ENCODE results near the gene NMS. TPM values are rescaled to one million over a fixed set of nuclear protein-coding genes. Genes with fewer than 3 reads are reported as not detected.

The NMS gene
- total RNA-seq, 6 experiments from 2014 or later: not detected

- Histone ChIP-seq H3K9me3 (no peaks in the 10 kb centered on the region), H3K4me1 (no peaks in the 10 kb centered on the region), H3K27me3 (no peaks in the 10 kb centered on the region), H3K4me3 (no peak overlapping the region), H3K27ac (no peak overlapping the region), H3K36me3 (no peaks in the 10 kb centered on the region)
- no peak for DNase-seq
- intact Hi-C loops (cut with DNase I): no loop called here
- no CpG with 5 or more reads among the region's 1 CpG for WGBS (ENCODE audit: insufficient coverage, low coverage, low lambda C conversion rate, missing lambda C conversion rate)
- ATAC-seq: no peak
- TF ChIP-seq POLR2A (IDR thresholded peaks at IDR 0.05): no peak
- TF ChIP-seq CTCF (IDR thresholded peaks at IDR 0.05): no peak
Observed at GRCh38 chr2:100526868-100527267, 56.6 kb downstream of the NMS start.

- H3K4me3 ChIP-seq: no peak overlapping the region
- H3K4me1 ChIP-seq: no peaks in the 10 kb centered on the region
- ATAC-seq (no peak), DNase-seq (no peak)
- 62% methylated on average over 5 of the region's 7 CpGs for WGBS (ENCODE audit: insufficient coverage, low coverage, low lambda C conversion rate, missing lambda C conversion rate)
- no peaks in the 10 kb centered on the region for H3K36me3 ChIP-seq
- H3K9me3 ChIP-seq: no peaks in the 10 kb centered on the region
- H3K27me3 ChIP-seq: no peaks in the 10 kb centered on the region
- intact Hi-C loops (cut with DNase I): no loop called here
- H3K27ac ChIP-seq: no peak overlapping the region
- no peak for TF ChIP-seq CTCF (IDR thresholded peaks at IDR 0.05)
- TF ChIP-seq POLR2A (IDR thresholded peaks at IDR 0.05): no peak
Observed at GRCh38 chr2:100527440-100528015, 57.2 kb downstream of the NMS start.

DNA sequence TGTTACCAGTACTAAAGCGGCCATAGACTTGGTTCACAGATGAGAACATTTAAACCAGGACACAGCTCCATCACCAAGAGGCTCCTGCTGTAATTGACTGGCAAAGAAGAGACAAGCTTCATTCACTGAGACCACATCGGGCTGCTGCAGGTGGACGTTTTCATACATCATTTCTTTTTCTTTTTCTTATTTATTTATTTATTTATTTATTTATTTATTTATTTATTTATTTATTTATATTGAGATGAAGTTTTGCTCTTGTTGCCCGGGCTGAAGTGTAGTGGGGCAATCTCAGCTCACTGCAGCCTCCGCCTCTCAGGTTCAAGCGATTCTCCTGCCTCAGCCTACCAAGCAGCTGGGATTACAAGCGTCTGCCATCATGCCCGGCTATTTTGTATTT lies 58.9 kb downstream of the NMS start:
- no peak overlapping the region for H3K4me3 ChIP-seq
- 68% methylated on average over 6 of the region's 8 CpGs for WGBS (ENCODE audit: insufficient coverage, low coverage, low lambda C conversion rate, missing lambda C conversion rate)
- H3K27ac ChIP-seq: no peak overlapping the region
- no peaks in the 10 kb centered on the region for H3K27me3 ChIP-seq
- no peaks in the 10 kb centered on the region for H3K9me3 ChIP-seq
- ATAC-seq (no peak), DNase-seq (no peak)
- H3K36me3 ChIP-seq: no peaks in the 10 kb centered on the region
- intact Hi-C loops (cut with DNase I): no loop called here
- no peaks in the 10 kb centered on the region for H3K4me1 ChIP-seq
- no peak for TF ChIP-seq CTCF (IDR thresholded peaks at IDR 0.05)
- no peak for TF ChIP-seq POLR2A (IDR thresholded peaks at IDR 0.05)

DNA sequence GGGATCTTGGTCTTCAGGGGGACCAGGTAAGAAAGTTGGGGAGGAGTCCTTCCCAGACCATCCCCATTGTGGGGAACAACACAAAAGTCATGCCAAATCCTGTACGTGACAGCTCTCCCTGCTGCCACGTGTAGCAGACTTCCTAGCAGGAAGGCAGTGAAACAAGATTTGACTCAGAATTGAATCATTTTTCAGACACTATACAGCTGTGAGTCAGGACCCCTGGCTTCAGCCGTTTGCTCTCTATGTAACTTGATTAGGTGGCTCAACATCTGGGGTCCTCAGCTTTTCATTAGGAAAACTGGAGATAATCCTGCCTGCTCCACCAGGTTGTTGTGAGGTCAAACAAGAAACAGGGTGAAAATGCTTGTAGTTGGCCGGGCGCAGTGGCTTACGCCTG lies 59.6 kb downstream of the NMS start:
- H3K9me3 ChIP-seq: no peaks in the 10 kb centered on the region
- intact Hi-C loops (cut with DNase I): no loop called here
- WGBS (ENCODE audit: insufficient coverage, low coverage, low lambda C conversion rate, missing lambda C conversion rate): 55% methylated on average over 6 of the region's 6 CpGs
- no peak overlapping the region for H3K27ac ChIP-seq
- H3K4me3 ChIP-seq: no peak overlapping the region
- no peak for TF ChIP-seq CTCF (IDR thresholded peaks at IDR 0.05)
- TF ChIP-seq POLR2A (IDR thresholded peaks at IDR 0.05): no peak
- H3K36me3 ChIP-seq: no peaks in the 10 kb centered on the region
- DNase-seq: no peak
- H3K27me3 ChIP-seq: no peaks in the 10 kb centered on the region
- no peak for ATAC-seq
- H3K4me1 ChIP-seq: no peaks in the 10 kb centered on the region

Other genes starting within 250 kb of the NMS start
- gene LONRF2, start 148.0 kb upstream of the NMS start, total RNA-seq: 1 to 10 TPM in 5 of 6 experiments, under 1 TPM in 1; 0.51 to 2.5 (median 1.7) TPM
- under 1 TPM; 0.19 to 0.88 (median 0.50) TPM for gene CHST10, start 52.8 kb upstream of the NMS start, total RNA-seq
- gene PDCL3, start 92.5 kb downstream of the NMS start, total RNA-seq: 1 to 10 TPM; 5.2 to 8.4 (median 7.0) TPM